Caco-2 (cell line): ENCODE data around the gene PPM1E. TPM values are rescaled to one million over a fixed set of nuclear protein-coding genes. Genes with fewer than 3 reads are reported as not detected.
A peak's percentile ranks its signal among the peaks of the same experiment; 100 is the strongest.

Experiments
- BruUV-seq: library from RNA; stranded (reverse); fragments of 400-500 nt; replicated peaks from 2 replicates; lab custom pipeline; 2021; lab: Mats Ljungman, UMichigan
- CTCF ChIA-PET: fragments of 300-600 bp; sonication (Branson Sonifier 250); formaldehyde crosslinking; loops from one replicate; lab custom pipeline; 2022; ENCODE audit warnings: antibody characterized with exemption; lab: Charles Lee
- POLR2A ChIA-PET: fragments of 300-600 bp; sonication (Branson Sonifier 250); formaldehyde crosslinking; loops from one replicate; lab custom pipeline; 2022; ENCODE audit warnings: antibody characterized with exemption; lab: Charles Lee
- DNase-seq, 2 experiments: peaks; one replicate each; pipeline versions ENCODE4 v3.0.0 to v3.0.0-alpha.2; 2020 to 2022
- H3K27me3 ChIP-seq: replicated peaks from 2 replicates; pipeline ENCODE4 v1.6.0; 2011; ENCODE audit warnings: low read length; ENCODE audit not compliant: control insufficient read depth, insufficient read depth
- H3K36me3 ChIP-seq: 2 replicates; pipeline ENCODE4 v1.5.1; 2011; ENCODE audit warnings: low read length; ENCODE audit not compliant: control insufficient read depth, insufficient read depth
- H3K4me1 ChIP-seq: fragments of 250-450 bp; sonication (Bioruptor Pico); 2 replicates; pipeline ENCODE4 v1.5.1; 2020; ENCODE audit warnings: mild to moderate bottlenecking
- H3K4me3 ChIP-seq: 2 replicates; pipeline ENCODE4 v1.5.1; 2011; ENCODE audit warnings: low read depth, mild to moderate bottlenecking, control low read depth, low read length
- H3K9me3 ChIP-seq: fragments of 250-450 bp; sonication (Bioruptor Pico); 2 replicates; pipeline ENCODE4 v1.5.1; 2020; ENCODE audit warnings: mild to moderate bottlenecking, moderate library complexity
- H3K27ac Mint-ChIP-seq: one replicate; pipeline ENCODE4 v1.8.0; 2022; ENCODE audit warnings: mixed read lengths; ENCODE audit not compliant: unreplicated experiment
- H3K27me3 Mint-ChIP-seq: one replicate; pipeline ENCODE4 v1.8.0; 2022; ENCODE audit warnings: mixed read lengths; ENCODE audit not compliant: insufficient read depth, unreplicated experiment
- H3K36me3 Mint-ChIP-seq: one replicate; pipeline ENCODE4 v1.8.0; 2022; ENCODE audit warnings: mild to moderate bottlenecking, mixed read lengths; ENCODE audit not compliant: insufficient read depth, unreplicated experiment
- H3K4me1 Mint-ChIP-seq: one replicate; pipeline ENCODE4 v1.8.0; 2022; ENCODE audit warnings: low read depth, mixed read lengths; ENCODE audit not compliant: unreplicated experiment
- H3K4me3 Mint-ChIP-seq: one replicate; pipeline ENCODE4 v1.8.0; 2022; ENCODE audit warnings: mild to moderate bottlenecking, moderate library complexity, mixed read lengths; ENCODE audit not compliant: unreplicated experiment
- H3K9me3 Mint-ChIP-seq: one replicate; pipeline ENCODE4 v1.8.0; 2022; ENCODE audit warnings: mixed read lengths; ENCODE audit not compliant: unreplicated experiment
- intact Hi-C: fragments of 100-400 bp; cut with micrococcal nuclease; formaldehyde crosslinking; loops from one replicate; pipeline ENCODE4 v1.10.0; 2022; ENCODE audit not compliant: unreplicated experiment
- total RNA-seq: library from RNA; stranded (reverse); gene quantifications from 2 replicates; pipeline ENCODE4 v1.2.3, GENCODE V29; 2022
- TF ChIP-seq, protein P1 (sequence below), 2 experiments: fragments of 200-600 bp in 1 of 2; IDR thresholded peaks; 1 replicate in 1 of 2; 2 replicates in 1 of 2; pipeline versions ENCODE4 v1.5.1 to v1.8.0; 2011 to 2022; ENCODE audit warnings: antibody characterized with exemption in 1 of 2, control low read depth in 1 of 2, inconsistent platforms in 1 of 2, low read depth in 1 of 2, low read length in 1 of 2, mild to moderate bottlenecking in 1 of 2, moderate library complexity in 1 of 2; ENCODE audit not compliant: insufficient read depth in 1 of 2, severe bottlenecking in 1 of 2, unreplicated experiment in 1 of 2

The PPM1E gene
- total RNA-seq, 1 experiment from 2014 or later = 0.09 TPM

DNA sequence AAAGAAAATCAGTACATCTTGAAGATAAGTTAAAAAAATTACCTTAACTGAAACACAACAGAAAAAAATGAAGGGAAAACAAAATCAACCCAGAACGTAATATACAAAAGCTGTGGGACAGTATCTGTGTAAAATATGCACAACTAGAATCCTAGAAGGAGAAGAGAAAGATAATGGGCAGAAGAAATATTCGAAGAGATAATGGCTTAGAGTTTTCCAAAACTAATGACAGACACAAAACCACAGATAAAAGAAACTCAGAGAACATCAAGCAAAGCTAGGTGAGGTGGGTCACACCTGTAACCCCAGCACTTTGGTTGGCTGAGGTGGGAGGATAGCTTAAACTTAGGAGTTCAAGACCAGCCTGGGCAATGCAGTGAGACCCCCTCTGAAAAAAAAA, 234.0 kb downstream of the PPM1E start:
- POLR2A ChIA-PET = no interaction called here

DNA sequence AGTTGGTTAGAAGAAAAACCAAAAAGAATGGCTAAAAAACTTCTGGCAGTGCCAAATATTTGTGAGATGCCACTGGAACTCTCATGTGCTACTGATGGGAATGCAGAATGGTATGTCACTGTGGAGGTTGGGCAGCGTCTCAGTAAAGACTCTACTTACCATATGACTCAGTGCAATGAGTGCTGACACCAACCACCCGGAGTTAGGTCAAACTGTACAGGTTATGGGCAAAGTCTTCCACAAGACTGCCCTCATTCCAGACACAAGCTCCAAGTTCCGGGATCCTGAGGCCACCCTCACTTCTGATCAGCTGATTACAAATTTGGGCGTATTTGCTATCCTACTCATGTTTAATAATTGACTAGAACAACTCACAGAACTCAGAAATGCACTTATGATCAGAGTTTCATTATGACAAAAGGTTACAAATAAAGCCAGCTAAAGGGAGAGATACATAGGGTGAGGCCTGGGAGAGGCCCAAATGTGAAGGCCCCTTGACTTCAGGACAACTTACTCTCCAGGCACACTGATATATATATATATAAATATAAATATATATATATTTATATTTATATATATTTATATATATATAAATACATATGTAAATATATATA, 236.2 kb downstream of the PPM1E start:
- H3K4me3 ChIP-seq = no peak overlapping the region
- TSS peak; percentile 17 for BruUV-seq
- no peak overlapping the region for H3K4me3 Mint-ChIP-seq
- peaks cover 29% of the 10 kb centered on the region for H3K36me3 Mint-ChIP-seq
- no peaks in the 10 kb centered on the region; the same call in 1 of the 2 replicates for H3K36me3 ChIP-seq
- H3K9me3 ChIP-seq = no peaks in the 10 kb centered on the region
- no peaks in the 10 kb centered on the region for H3K9me3 Mint-ChIP-seq
- H3K27ac Mint-ChIP-seq = peak overlapping the region; percentile 69
- TF ChIP-seq, protein P1, sequence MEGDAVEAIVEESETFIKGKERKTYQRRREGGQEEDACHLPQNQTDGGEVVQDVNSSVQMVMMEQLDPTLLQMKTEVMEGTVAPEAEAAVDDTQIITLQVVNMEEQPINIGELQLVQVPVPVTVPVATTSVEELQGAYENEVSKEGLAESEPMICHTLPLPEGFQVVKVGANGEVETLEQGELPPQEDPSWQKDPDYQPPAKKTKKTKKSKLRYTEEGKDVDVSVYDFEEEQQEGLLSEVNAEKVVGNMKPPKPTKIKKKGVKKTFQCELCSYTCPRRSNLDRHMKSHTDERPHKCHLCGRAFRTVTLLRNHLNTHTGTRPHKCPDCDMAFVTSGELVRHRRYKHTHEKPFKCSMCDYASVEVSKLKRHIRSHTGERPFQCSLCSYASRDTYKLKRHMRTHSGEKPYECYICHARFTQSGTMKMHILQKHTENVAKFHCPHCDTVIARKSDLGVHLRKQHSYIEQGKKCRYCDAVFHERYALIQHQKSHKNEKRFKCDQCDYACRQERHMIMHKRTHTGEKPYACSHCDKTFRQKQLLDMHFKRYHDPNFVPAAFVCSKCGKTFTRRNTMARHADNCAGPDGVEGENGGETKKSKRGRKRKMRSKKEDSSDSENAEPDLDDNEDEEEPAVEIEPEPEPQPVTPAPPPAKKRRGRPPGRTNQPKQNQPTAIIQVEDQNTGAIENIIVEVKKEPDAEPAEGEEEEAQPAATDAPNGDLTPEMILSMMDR (IDR thresholded peaks at IDR 0.05; ENCODE audit: insufficient read depth in 1 of 2, low read depth in 1 of 2, low read length in 1 of 2, severe bottlenecking in 1 of 2, unreplicated experiment in 1 of 2) = no peak
- peaks cover 23% of the 10 kb centered on the region for H3K4me1 ChIP-seq
- POLR2A ChIA-PET = interaction anchor here (0.7 kb wide), 1 partner anchor 360 kb away, joined by 3 read pairs; no protein-coding TSS in a partner anchor
- CTCF ChIA-PET = no interaction called here
- H3K4me1 Mint-ChIP-seq = peaks cover 12% of the 10 kb centered on the region
- DNase-seq = peak; percentile 30 to 75
- intact Hi-C loops = no loop called here
- H3K27me3 Mint-ChIP-seq = no peaks in the 10 kb centered on the region
- H3K27me3 ChIP-seq = no peaks in the 10 kb centered on the region

More for the DNA sequence above, 234.0 kb downstream of the PPM1E start:
- intact Hi-C loops = no loop called here
- no peak for DNase-seq
- no peaks in the 10 kb centered on the region for H3K27me3 ChIP-seq
- Mint-ChIP-seq H3K4me3 (no peak overlapping the region), H3K9me3 (no peaks in the 10 kb centered on the region), H3K4me1 (peaks cover 12% of the 10 kb centered on the region), H3K27me3 (no peaks in the 10 kb centered on the region), H3K27ac (no peak overlapping the region), H3K36me3 (peaks cover 25% of the 10 kb centered on the region)
- BruUV-seq = no TSS peak
- no peak overlapping the region for H3K4me3 ChIP-seq
- H3K36me3 ChIP-seq = no peaks in the 10 kb centered on the region; the same call in 1 of the 2 replicates
- CTCF ChIA-PET = no interaction called here
- H3K4me1 ChIP-seq = peaks cover 23% of the 10 kb centered on the region
- TF ChIP-seq, protein P1 (IDR thresholded peaks at IDR 0.05; ENCODE audit: insufficient read depth in 1 of 2, low read depth in 1 of 2, low read length in 1 of 2, severe bottlenecking in 1 of 2, unreplicated experiment in 1 of 2) = no peak
- H3K9me3 ChIP-seq = no peaks in the 10 kb centered on the region

DNA sequence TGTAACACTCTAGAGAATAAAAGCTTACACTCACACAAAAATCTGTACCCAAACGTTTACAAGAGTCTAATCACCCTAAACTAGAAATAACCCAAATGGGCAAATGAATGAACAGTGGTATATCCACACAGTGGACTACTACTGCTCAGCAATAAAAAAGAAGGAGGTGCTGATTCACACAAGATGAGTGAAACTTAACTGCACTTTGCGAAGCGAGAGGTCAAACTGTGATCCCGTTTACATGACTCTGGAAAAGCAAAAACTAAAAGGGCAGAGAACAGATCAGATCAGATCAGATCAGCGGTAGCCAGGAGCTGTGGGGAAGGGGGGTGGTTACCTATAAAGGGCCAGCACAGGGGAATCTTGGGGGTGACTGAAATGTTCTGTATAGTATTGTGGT, 237.7 kb downstream of the PPM1E start:
- TF ChIP-seq, protein P1 (IDR thresholded peaks at IDR 0.05; ENCODE audit: insufficient read depth in 1 of 2, low read depth in 1 of 2, low read length in 1 of 2, severe bottlenecking in 1 of 2, unreplicated experiment in 1 of 2) = no peak
- intact Hi-C loops = no loop called here
- DNase-seq = no peak
- Histone ChIP-seq H3K27me3 (no peaks in the 10 kb centered on the region), H3K4me1 (peaks cover 23% of the 10 kb centered on the region), H3K36me3 (no peaks in the 10 kb centered on the region; the same call in 1 of the 2 replicates), H3K4me3 (no peak overlapping the region), H3K9me3 (no peaks in the 10 kb centered on the region)
- CTCF ChIA-PET = no interaction called here
- H3K27me3 Mint-ChIP-seq = no peaks in the 10 kb centered on the region
- H3K36me3 Mint-ChIP-seq = peaks cover 40% of the 10 kb centered on the region
- POLR2A ChIA-PET = no interaction called here
- peaks cover 12% of the 10 kb centered on the region for H3K4me1 Mint-ChIP-seq
- peak overlapping the region; percentile 69 for H3K27ac Mint-ChIP-seq
- BruUV-seq = no TSS peak
- no peaks in the 10 kb centered on the region for H3K9me3 Mint-ChIP-seq
- no peak overlapping the region for H3K4me3 Mint-ChIP-seq
